ENCODE data around the gene ZNF630. TPM values are rescaled to one million over a fixed set of nuclear protein-coding genes. Genes with fewer than 3 reads are reported as not detected.
"Not testable (repeated sequence)": the region's sequence is repeated elsewhere in the genome, so short reads cannot be mapped to it uniquely, and the experiment has no call there.

The ZNF630 gene
- total RNA-seq (2014; rRNA removed; shearing (Covaris generic)), result not detected in 2 replicates
- polyA plus RNA-seq (2015; cell fraction: cytosol; rRNA removed), result not detected in 2 replicates
- polyA plus RNA-seq (2015; cell fraction: nucleus; rRNA removed), result not detected in 2 replicates

DNA sequence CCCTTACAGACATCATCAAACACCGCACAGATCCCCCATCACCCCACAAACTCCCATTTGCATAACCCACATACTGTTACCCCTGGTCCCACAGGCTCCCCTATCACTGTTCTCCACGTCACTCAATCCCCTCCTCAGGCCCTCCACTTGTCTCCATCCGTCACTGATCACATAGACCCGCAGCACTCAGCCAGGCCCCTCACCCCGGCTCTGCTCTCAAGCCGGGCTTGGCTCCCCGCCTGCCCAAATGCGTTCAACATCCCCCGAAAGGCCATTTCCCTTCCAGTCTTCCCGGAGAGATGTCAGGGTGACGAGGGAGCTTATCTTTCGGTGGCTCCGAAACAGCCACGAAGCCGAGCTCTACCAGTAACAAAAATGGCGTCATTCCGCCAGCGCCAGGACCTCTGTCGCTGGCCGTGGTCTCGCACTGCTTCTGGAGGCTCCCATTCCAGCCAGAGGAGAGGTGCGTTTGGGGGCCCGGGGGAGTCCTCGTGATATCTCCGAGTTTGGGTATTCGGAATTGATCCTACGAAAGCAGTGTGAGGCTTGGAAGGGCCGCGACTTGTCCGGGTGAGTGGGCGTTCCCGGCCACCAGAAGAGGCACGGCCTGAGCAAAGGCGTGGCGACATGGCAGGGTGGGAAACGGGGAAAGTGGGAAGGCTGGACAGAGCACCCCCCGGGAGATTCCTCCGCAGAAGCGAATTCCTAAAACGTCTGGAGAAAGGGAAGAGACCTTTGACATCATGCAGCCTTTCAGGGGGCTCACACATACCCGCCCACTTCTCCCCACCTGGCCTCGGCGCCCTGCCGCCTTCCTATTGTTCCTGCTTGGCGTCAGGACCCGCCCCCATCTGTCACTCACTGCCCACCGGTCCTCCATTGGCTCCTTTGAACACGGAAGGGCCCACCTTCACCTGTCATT lies at the start of gene ZNF630:
ZNF630 (minus strand) TSS at position 577 of the 922 bp plus-strand sequence. CDS start 4,754 bp downstream, outside the sequence.
- no peak for DNase-seq (ENCODE audit: low read depth)

DNA sequence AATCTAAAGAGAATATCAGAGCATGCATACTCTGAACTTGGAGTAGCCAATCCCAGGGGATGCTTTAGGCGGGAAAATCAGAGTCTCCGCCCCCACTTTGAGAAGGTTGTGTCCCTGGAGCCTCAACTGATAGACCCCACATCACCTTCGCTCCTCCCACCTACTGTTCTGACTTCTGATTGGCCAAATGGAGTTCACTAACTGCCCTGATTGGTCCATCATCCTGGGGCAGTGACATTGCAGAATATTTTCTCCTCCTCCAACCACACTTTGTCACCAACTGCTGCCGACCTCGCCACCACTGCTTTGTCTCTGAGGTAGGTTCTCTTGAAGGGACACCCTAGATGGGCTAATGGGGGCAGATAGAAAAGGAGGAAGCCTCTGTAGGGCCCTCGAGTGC lies 36.3 kb upstream of the ZNF630 start:
- no peak for DNase-seq (ENCODE audit: low read depth)

DNA sequence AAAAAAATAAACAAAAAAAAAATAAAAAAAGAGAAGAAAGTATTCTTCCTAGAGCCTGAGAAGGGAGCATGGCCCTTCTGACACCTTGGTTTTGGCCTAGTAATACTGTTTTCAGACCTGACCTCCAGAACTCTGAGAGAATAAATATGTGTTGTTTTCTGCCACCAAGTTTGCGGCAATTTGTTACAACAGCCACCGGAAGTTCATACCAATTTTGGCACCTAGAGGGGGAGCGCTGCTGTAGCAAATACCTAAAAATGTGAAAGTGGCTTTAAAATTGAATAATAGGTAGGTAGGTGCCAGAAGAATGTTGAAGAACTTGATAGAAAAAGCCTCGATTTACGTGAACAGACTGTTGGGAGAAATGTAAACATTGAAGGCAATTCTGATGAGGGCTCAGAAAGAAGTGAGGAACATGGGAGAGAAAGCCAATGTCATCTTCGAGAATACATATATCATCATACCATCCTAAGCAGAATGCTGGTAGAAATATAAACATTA lies 31.5 kb upstream of the ZNF630 start:
- no peak for DNase-seq (ENCODE audit: low read depth)

DNA sequence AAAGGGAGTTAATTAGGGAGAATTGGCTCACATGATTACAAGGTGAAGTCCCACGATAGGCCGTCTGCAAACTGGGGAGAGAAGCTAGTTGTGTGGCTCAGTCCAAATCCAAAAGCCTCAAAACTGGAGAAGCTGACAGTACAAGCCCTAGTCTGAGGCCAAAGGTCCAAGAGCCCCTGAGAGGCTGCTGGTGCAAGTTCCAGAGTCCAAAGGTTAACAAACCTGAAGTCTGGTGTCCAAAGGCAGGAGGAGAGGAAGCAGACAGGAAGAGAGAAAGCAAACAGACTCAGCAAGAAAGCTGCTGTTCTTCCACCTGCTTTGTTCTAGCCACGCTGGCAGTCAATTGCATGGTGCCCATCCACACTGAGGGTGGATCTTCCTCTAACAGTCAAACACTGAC lies 30.0 kb upstream of the ZNF630 start:
- no peak for DNase-seq (ENCODE audit: low read depth)

DNA sequence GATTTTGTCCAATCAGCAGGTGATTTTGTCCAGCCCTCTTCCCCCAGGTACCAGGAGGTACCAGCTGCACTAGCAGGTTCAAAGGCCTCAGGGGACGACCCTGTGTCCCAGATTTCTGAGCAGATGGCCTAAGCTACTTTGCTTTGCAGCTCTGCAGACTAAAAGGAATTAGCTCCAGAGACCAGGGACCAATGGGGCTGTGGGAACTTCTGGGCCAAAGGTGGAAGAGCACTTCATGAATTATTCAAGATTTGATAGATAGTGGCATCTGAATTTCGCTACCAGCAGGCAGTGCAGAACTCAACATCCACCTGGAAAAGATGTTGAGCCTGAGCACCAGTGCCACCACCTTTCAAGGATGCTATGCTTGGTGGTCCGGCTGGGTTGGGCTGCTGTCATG lies 21.1 kb upstream of the ZNF630 start:
- not testable (repeated sequence) for DNase-seq (ENCODE audit: low read depth)

DNA sequence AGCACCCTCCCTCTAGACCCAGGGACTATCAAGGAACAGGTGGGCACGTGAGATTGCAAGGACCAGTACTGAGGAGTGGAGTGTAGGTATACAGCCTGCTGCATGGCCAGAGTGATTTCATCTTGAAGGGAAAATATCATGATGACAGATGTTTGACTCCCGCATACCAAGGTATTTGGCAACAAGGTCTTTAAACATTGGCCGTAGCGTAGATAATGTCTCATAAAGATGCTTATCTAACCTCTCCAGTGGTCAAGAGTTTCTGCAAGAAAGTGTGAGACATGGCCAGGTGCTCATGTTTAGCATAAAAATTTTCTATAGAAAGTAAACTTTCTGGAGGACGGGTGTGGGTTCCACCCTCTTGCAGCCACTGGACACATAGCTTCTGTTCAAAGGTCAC lies 18.7 kb upstream of the ZNF630 start:
- DNase-seq (ENCODE audit: low read depth), result no peak

DNA sequence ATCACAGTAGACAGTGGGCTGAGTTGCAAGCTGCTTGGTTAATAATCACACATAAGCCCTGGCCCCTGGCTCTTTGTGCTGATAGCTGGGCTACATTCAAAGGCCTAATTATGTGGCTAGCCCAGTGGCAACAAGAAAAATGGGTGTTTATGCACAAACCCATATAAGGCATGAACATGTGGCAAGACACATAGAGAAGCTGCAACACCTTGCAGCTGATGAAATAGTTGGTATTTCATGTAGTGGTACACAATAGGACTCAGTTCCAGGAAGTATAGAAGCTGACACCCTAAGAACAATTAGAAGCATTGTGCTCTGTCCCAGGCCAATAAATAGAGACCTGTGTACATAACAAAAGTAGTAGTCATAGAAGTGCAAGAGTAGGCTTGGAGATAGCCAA lies 14.6 kb upstream of the ZNF630 start:
- DNase-seq (ENCODE audit: low read depth), result no peak

DNA sequence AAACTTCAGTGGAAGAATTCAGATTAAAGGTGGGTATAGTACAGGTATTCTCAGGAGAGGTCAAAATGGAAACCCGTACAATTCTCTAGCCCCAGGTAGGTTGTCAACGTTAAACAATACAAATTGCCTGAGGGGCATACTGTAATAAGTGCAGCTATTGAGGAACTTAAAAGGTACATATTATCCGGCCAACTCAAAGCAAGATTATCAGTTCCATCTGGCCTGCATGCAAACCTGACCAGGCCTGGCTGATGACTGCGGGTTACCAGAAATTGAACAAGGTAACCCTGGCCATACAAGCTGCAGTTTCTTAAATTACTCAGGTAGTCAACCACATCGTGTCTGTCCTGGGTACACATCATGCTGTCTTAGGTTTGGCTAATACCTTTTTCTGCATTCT lies 12.3 kb upstream of the ZNF630 start:
- DNase-seq (ENCODE audit: low read depth), result no peak

DNA sequence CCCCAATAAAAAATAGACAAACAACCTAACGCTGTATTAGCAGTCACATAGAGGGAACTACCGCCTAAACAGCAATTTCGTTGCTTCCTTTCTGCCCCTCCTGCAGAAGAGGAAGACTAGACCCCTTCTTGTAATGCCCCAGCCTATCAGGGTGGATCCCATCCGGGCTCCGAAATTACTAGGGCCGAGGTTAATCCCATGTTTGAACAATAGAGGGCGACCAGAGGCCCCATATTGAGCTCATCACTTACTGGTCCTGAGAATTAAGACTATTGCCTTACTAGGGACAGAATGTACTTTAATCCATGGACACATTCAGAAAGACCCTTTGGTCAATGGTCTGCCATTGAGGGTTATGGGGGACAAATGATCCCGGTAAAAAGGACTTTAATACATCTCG lies 11.8 kb upstream of the ZNF630 start:
- DNase-seq (ENCODE audit: low read depth), result peak; percentile 31

DNA sequence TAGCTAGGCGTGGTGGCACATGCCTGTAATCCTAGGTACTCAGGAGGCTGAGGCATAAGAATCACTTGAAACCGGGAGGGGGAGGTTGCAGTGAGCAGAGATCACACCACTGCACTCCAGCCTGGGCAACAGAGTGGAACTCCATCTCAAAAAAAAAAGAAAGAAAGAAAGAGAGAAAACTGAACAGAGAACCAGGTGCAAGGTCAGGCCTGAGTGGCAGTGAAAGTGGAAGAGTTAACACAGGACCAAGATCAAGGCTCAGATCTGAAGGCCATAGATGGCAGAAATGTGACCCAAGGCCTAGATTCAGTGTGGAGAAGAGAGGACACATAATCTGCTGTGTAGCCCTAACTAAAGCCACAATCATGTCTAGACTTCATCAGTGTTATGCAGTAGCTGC lies 4.9 kb upstream of the ZNF630 start:
- DNase-seq (ENCODE audit: low read depth), result no peak

DNA sequence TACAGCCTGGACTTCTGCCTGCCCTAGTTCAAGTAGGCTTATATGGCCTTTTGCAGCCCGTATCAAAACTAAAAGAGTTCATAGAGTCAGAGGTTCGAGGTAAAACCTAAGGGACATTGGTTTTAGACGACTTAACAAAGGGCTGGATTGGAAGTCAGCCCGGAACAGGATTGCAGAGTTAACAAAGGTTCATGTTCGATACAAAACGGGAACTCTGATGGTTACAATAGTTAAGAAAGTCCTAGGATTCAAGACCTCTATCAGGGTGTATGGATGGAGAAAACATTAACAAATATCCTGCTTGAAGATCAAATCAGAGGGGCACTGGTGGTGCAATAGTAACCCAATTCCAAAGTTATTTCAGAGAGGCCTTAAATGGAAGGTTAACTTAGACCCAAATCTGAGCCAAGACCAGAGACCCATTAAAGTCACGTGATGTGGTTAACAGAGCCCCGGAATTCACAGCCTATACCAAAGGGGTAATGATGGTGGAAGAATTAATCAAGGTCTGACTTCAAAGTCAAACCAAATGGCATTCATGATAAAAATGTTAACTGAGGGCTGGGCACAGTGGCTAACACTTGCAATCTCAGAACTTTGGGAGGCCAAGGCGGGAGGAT lies 656 bp upstream of the ZNF630 start:
- no peak for DNase-seq (ENCODE audit: low read depth)

DNA sequence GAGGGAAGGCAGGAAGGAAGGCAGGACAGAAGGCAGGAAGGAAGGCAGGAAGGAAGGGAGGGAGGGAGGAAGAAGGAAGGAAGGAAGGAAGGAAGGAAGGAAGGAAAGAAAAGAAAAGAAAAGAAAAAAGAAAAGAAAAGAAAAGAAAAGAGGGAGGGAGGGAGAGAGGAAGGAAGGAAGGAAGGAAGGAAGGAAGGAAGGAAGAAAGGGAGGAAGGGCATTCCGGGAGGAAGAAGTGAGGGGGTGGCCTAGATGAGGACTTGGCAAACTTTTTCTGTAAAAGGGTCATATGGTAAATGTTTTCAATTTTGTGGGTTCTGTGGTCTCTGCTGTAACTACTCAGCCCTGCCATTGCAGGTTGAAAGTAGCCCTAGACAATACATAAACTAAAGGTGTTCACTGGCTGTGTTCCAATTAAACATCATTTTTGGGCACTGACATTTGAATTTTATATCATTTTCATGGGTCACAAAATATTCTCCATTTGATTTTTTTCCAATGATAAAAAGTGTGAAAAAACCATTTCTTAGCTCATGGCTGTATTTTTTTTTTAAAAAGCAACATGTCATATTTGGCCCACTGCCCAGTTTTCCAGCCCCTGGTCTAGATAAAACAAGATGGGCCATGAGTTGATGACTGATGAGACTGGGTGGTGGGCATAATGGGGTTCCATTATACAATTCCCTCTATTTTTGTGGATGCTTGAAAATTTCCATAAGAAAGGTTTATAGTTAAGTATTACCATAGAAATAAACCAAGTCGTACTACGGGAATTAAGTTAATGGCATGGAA lies 3.1 kb downstream of the ZNF630 start:
- no peak for DNase-seq (ENCODE audit: low read depth)

DNA sequence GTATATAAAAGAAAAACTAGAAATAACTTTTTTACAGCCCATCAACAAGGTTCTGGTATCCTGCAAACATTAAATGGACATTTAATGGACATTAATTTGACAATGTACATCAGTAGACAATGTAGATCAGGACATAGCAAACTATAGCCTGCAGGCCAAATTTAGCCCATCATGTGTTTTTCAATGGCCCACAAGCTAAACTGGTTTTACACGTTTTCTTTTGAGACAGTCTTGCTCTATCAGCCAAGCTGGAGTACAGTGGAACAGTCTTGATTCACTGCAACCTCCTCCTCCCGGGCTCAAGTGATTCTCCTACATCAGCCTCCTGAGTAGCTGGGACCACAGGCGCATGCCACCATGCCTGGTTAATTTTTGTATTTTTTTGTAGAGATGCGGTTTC lies 7.2 kb downstream of the ZNF630 start:
- no peak for DNase-seq (ENCODE audit: low read depth)

DNA sequence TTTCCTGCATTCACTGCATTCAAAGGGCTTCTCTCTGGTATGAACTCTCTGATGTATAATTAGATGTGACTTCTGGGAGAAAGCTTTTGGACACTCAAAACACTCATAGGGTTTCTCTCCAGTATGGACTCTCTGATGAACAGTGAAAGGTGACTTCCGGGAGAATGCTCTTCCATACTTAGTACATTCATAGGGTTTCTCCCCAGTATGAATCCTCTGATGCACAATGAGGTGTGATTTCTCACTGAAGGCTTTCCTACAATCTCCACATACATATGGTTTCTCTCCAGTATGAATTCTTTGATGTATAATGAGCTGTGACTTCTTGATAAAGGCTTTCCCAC lies 12.2 kb downstream of the ZNF630 start:
- DNase-seq (ENCODE audit: low read depth), result no peak

DNA sequence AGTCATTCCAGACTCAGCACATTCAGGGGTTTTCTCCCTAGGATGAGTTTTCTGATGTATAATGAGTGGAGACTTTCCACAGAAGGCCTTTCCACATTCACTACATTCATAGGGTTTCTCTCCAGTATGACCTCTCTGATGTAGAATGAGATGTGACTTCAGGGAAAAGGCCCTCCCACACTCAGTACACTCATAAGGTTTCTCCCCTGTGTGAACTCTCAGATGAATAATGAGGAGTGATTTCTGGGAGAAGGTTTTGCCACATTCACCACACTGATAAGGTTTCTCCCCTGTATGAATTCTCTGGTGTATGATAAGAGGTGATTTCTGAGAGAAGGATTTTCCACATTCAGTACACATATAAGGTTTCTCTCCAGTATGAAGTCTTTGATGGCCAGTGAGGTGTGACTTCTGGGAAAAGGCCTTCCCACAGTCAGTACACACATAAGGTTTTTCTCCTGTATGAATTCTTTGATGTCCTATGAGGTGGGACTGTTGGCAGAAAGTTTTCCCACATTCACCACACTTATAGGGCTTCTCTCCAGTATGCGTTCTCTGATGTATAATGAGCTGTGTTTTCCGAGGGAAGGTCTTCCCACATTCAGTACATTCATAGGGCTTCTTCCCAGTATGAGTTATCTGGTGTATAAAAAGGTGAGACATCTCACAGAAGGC lies 12.7 kb downstream of the ZNF630 start:
- no peak for DNase-seq (ENCODE audit: low read depth)

DNA sequence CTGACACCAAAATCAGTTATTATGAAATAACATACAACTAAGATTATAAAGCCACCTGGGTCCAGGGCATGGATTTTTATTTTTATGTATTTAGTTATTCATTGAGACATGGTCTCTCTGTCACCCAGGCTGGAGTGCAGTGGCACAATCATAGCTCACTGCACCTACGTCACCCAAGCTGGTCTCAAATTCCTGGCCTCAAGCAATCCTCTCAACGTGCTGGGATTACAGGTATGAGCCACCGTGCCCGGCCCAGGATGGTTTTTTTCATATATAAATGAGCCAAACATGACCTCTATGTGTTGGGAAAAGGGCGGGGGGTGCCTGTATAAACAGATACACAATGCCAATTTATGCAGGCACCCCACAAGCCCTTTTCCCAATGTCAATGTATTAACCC lies 24.6 kb downstream of the ZNF630 start:
- DNase-seq (ENCODE audit: low read depth), result no peak

DNA sequence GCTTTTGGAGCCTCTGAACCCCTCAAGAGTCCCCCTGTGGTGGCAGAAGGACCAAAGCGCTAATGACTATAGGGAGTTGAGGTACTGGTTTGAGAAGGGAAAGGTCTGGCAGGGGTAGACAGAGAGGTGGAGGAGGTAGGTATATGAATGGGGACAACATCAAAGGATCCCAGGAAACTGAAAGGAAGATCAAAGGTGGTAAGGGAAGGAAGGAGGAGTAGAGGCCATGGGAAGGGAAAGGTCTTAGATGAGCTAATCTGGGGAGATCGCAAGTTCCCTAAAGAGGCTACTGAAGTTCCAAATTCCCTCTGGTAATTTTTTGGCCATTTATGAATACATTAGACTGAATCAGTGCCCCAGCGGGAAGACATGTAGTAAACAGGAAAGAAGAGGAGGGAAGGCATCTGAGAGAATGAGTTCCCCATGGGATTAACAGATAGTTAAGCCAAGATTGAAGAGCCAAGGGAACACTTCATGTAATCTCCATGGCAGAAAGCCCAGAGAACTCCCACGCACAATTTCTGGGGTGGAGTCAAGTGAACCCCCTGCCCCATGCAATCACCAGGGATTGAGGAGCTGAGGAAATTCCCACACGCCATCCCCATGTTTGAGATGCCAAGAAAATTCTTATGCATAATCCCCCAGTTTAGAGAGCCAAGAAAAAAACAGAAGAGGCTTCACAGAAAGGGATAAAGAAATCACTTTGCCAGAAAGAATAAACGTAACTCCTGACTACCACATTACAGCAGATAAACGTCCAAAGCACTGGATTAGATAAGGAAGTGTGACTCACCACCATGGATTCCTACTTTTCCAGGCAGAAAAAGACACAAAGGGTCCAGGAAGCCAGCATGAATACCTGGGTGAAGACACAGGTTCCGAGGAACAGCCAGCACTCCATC lies 25.8 kb downstream of the ZNF630 start:
- peak; percentile 26 for DNase-seq (ENCODE audit: low read depth)

DNA sequence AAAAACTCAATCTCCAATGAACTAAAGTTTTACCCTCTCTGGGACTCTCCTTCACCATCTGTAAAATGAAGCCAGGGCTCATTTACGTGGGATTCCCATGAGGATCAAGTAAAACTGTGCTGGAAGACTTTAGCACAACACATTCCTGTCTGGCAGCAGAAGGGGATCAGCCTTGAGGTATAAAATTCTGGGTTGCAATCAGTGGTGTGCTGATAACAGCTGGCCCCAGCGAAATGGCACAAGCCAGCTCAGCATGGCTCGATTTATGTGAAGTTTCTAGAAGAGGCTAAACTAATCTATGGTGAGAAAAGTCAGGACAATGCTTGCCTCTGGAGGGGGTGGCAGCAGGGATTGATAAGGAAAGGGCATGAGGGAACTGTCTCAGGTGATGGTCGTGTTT lies 28.4 kb downstream of the ZNF630 start:
- DNase-seq (ENCODE audit: low read depth), result no peak

DNA sequence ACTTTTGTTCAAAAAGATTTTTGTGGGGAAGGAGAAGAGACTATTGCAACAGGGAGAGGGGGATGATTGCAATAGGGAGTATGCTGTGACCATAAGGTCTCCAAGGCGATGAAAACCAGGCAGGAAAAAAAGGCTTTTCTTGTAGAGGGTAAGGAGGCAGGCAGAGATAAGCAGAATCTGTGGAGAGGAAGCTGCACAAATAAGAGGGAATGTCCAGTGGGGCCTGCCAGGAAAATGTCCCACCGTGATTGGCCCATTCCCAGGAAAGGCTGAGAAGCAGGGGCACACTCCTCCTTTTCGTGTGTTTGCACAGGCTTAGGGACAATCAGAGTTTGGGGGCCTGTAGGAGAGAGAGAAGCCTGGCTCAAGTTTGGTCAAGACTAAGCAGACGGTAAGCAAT lies 35.5 kb downstream of the ZNF630 start:
- DNase-seq (ENCODE audit: low read depth), result no peak

DNA sequence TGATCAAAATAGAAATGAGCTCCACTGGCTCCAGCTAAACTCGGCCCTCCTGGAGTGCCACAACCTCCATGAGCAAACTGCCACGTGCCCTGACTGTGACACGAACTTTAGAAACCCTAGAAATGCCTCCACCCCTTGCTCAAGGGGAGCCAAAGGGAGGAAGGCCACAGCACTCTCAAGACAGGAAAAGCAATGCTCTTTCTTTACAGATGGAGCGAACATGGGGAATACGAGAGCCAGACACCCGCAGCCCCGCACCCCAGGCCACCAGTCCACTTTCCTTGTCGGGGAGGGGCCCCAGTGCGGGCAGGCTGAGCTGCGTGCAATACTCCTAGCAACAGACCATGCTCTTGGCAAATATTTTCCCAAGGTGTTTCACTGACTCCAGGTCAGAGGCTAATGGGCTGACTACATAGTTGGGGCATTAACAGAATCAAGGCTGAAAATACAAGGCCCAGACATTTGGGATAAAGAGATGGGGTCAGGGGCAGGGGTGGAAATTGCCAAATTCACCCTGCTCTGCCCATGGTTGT lies 40.7 kb downstream of the ZNF630 start:
- DNase-seq (ENCODE audit: low read depth), result not testable (repeated sequence)
